Vagina (tissue), 2 donors: ENCODE results near the gene PLEKHM1. TPM values are rescaled to one million over a fixed set of nuclear protein-coding genes. Genes with fewer than 3 reads are reported as not detected.
A peak's percentile ranks its signal among the peaks of the same experiment; 100 is the strongest.

Experiments used
- DNase-seq, 2 donors: peaks; one replicate each; pipeline ENCODE4 v3.0.0-alpha.2; 2017; ENCODE audit errors: extremely low spot score in 2 of 2
- H3K27ac ChIP-seq: fragments of 200-600 bp; sonication (generic); one replicate; pipeline ENCODE4 v1.5.1; 2019
- H3K27me3 ChIP-seq: fragments of 200-600 bp; sonication (generic); one replicate; pipeline ENCODE4 v1.5.1; 2019
- H3K36me3 ChIP-seq, 2 donors: fragments of 200-600 bp; sonication (generic); one replicate each; pipeline ENCODE4 v1.5.1; 2017 to 2019
- H3K4me1 ChIP-seq: fragments of 200-600 bp; sonication (generic); one replicate; pipeline ENCODE4 v1.5.1; 2019
- H3K4me3 ChIP-seq, 2 donors: fragments of 200-600 bp; sonication (generic); 1 replicate in 1 of 2; 2 replicates in 1 of 2; pipeline ENCODE4 v1.5.1; 2016 to 2019
- H3K9me3 ChIP-seq: fragments of 200-600 bp; sonication (generic); one replicate; pipeline ENCODE4 v1.5.1; 2019
- CTCF ChIP-seq, 3 experiments: fragments of 450-650 bp in 2 of 3; fragments of 200-600 bp in 1 of 3; sonication (generic) in 1 of 3; IDR thresholded peaks; one replicate each; pipeline ENCODE4 v1.5.1; 2017 to 2019; ENCODE audit warnings: antibody characterized with exemption in 3 of 3, mild to moderate bottlenecking in 2 of 3, moderate library complexity in 2 of 3
- POLR2A ChIP-seq, 2 donors: fragments of 450-650 bp; IDR thresholded peaks; one replicate each; pipeline ENCODE4 v1.6.1; 2017; ENCODE audit warnings: antibody characterized with exemption in 2 of 2, mild to moderate bottlenecking in 2 of 2, moderate library complexity in 2 of 2
- POLR2AphosphoS5 ChIP-seq, 2 donors: sonication (generic); formaldehyde crosslinking; IDR thresholded peaks; one replicate each; pipeline ENCODE4 v1.9.0; 2017; ENCODE audit warnings: antibody characterized with exemption in 2 of 2, mild to moderate bottlenecking in 2 of 2, low read depth in 1 of 2; ENCODE audit not compliant: insufficient read depth in 1 of 2
- intact Hi-C: fragments of 100-400 bp; cut with DNase I; formaldehyde crosslinking; loops from one replicate; pipeline ENCODE4 v1.15.1; 2023
- total RNA-seq: library from RNA; depleted of rRNA; stranded (reverse); fragments of >200 nt; gene quantifications from one replicate; pipeline ENCODE4 v1.2.3, GENCODE V29; 2016

PLEKHM1 gene
- total RNA-seq, 1 donor from 2014 or later: 93.1 TPM

GRCh38 chr17:45440161-45440778 is 50.3 kb downstream of the PLEKHM1 start:
- Histone ChIP-seq H3K27ac (peak overlapping the region; percentile 33), H3K9me3 (no peaks in the 10 kb centered on the region), H3K27me3 (no peaks in the 10 kb centered on the region), H3K4me1 (peaks cover 14% of the 10 kb centered on the region), H3K4me3 (no peak overlapping the region), H3K36me3 (peaks cover 0 to 39% of the 10 kb centered on the region in 2 donors)
- DNase-seq: no peak
- no peak for TF ChIP-seq CTCF (IDR thresholded peaks at IDR 0.05)
- TF ChIP-seq POLR2A (IDR thresholded peaks at IDR 0.05): no peak
- TF ChIP-seq POLR2AphosphoS5 (IDR thresholded peaks at IDR 0.05; ENCODE audit: insufficient read depth in 1 of 2, low read depth in 1 of 2): no peak
- intact Hi-C loops: no loop called here

- TF ChIP-seq POLR2AphosphoS5 (IDR thresholded peaks at IDR 0.05; ENCODE audit: insufficient read depth in 1 of 2, low read depth in 1 of 2): no peak
- TF ChIP-seq POLR2A (IDR thresholded peaks at IDR 0.05): no peak
- no peak for TF ChIP-seq CTCF (IDR thresholded peaks at IDR 0.05)
- no peak for DNase-seq
- no peaks in the 10 kb centered on the region for H3K27me3 ChIP-seq
- no peak overlapping the region for H3K4me3 ChIP-seq
- H3K27ac ChIP-seq: no peak overlapping the region
- H3K36me3 ChIP-seq: peaks cover 0 to 33% of the 10 kb centered on the region in 2 donors
- intact Hi-C loops: no loop called here
- peaks cover 14% of the 10 kb centered on the region for H3K4me1 ChIP-seq
- no peaks in the 10 kb centered on the region for H3K9me3 ChIP-seq
Measured at GRCh38 chr17:45438931-45439610, 51.5 kb downstream of the PLEKHM1 start.

- Histone ChIP-seq H3K27ac (no peak overlapping the region), H3K4me3 (no peak overlapping the region), H3K9me3 (no peaks in the 10 kb centered on the region), H3K36me3 (peaks cover 0 to 33% of the 10 kb centered on the region in 2 donors), H3K27me3 (no peaks in the 10 kb centered on the region), H3K4me1 (peaks cover 22% of the 10 kb centered on the region)
- no peak for DNase-seq
- intact Hi-C loops: no loop called here
- TF ChIP-seq POLR2A (IDR thresholded peaks at IDR 0.05) (no peak), CTCF (IDR thresholded peaks at IDR 0.05) (no peak), POLR2AphosphoS5 (IDR thresholded peaks at IDR 0.05; ENCODE audit: insufficient read depth in 1 of 2, low read depth in 1 of 2) (no peak)
Measured at GRCh38 chr17:45437465-45438283, 52.8 kb downstream of the PLEKHM1 start.

GRCh38 chr17:45436625-45437464 is 53.7 kb downstream of the PLEKHM1 start:
- Histone ChIP-seq H3K27me3 (no peaks in the 10 kb centered on the region), H3K27ac (no peak overlapping the region), H3K36me3 (peaks cover 0 to 33% of the 10 kb centered on the region in 2 donors), H3K4me3 (no peak overlapping the region), H3K9me3 (no peaks in the 10 kb centered on the region), H3K4me1 (peaks cover 29% of the 10 kb centered on the region)
- intact Hi-C loops: no loop called here
- no peak for TF ChIP-seq CTCF (IDR thresholded peaks at IDR 0.05)
- TF ChIP-seq POLR2AphosphoS5 (IDR thresholded peaks at IDR 0.05; ENCODE audit: insufficient read depth in 1 of 2, low read depth in 1 of 2): no peak
- TF ChIP-seq POLR2A (IDR thresholded peaks at IDR 0.05): no peak
- DNase-seq: no peak
